A673 (cell line): Measurements from ENCODE around the gene SYNPO. TPM values are rescaled to one million over a fixed set of nuclear protein-coding genes. Genes with fewer than 3 reads are reported as not detected.

ENCODE experiments used
- BruUV-seq: library from RNA; stranded (reverse); fragments of 400-500 nt; replicated peaks from 2 replicates; lab custom pipeline; 2021; lab: Mats Ljungman, UMichigan
- CTCF ChIA-PET: fragments of 300-600 bp; sonication (Branson Sonifier 250); formaldehyde crosslinking; loops from one replicate; lab custom pipeline; 2022; ENCODE audit warnings: antibody characterized with exemption; lab: Charles Lee
- POLR2A ChIA-PET: fragments of 300-600 bp; sonication (Branson Sonifier 250); formaldehyde crosslinking; loops from one replicate; lab custom pipeline; 2022; ENCODE audit warnings: antibody characterized with exemption; ENCODE audit not compliant: low non-redundant PET; lab: Charles Lee
- DNase-seq: peaks from one replicate; pipeline ENCODE4 v3.0.0-alpha.2; 2015; ENCODE audit warnings: low spot score
- H3K27ac ChIP-seq: fragments of 200-600 bp; sonication (generic); 2 replicates; pipeline ENCODE4 v1.5.1; 2016; ENCODE audit warnings: mixed run types, low read depth, mild to moderate bottlenecking, mixed read lengths, antibody characterized with exemption, low read length; ENCODE audit not compliant: poor library complexity, severe bottlenecking
- H3K27me3 ChIP-seq: fragments of 200-600 bp; sonication (generic); replicated peaks from 2 replicates; pipeline ENCODE4 v1.6.1; 2017; ENCODE audit warnings: mixed run types, low read depth, mild to moderate bottlenecking, mixed read lengths, antibody characterized with exemption, low read length; ENCODE audit not compliant: insufficient read depth, poor library complexity
- H3K36me3 ChIP-seq: fragments of 200-600 bp; sonication (generic); 2 replicates; pipeline ENCODE4 v1.6.1; 2016; ENCODE audit warnings: mixed run types, mild to moderate bottlenecking, mixed read lengths, antibody characterized with exemption, low read length; ENCODE audit not compliant: insufficient read depth, poor library complexity, severe bottlenecking
- H3K4me1 ChIP-seq: fragments of 200-600 bp; sonication (generic); 2 replicates; pipeline ENCODE4 v1.6.1; 2017; ENCODE audit warnings: mixed run types, mild to moderate bottlenecking, mixed read lengths, antibody characterized with exemption, low read length; ENCODE audit not compliant: insufficient read depth, poor library complexity, severe bottlenecking
- H3K4me3 ChIP-seq: fragments of 200-600 bp; sonication (generic); 2 replicates; pipeline ENCODE4 v1.5.1; 2016; ENCODE audit warnings: low read depth, mixed run types, mild to moderate bottlenecking, mixed read lengths, low read length; ENCODE audit not compliant: poor library complexity, severe bottlenecking
- H3K9me3 ChIP-seq: fragments of 200-600 bp; sonication (generic); 2 replicates; pipeline ENCODE4 v1.6.1; 2016; ENCODE audit warnings: mixed run types, low read depth, mild to moderate bottlenecking, mixed read lengths, antibody characterized with exemption, low read length; ENCODE audit not compliant: poor library complexity, severe bottlenecking
- EZH2 ChIP-seq: fragments of 200-600 bp; sonication (generic); IDR thresholded peaks from 2 replicates; pipeline ENCODE4 v1.6.1; 2017; ENCODE audit warnings: borderline replicate concordance, low read depth, mild to moderate bottlenecking, mixed read lengths, antibody characterized with exemption, low read length; ENCODE audit not compliant: poor library complexity, severe bottlenecking
- intact Hi-C: fragments of 100-400 bp; cut with micrococcal nuclease; formaldehyde crosslinking; loops from one replicate; pipeline ENCODE4 v1.10.0; 2022; ENCODE audit not compliant: unreplicated experiment
- total RNA-seq: library from RNA; stranded (reverse); gene quantifications from 2 replicates; pipeline ENCODE4 v1.2.3, GENCODE V29; 2021
- TF ChIP-seq, protein P1 (sequence below): fragments of 300-800, 200-600 bp; sonication (generic); conservative IDR thresholded peaks from 2 replicates; pipeline ENCODE4 v1.5.1; 2017; ENCODE audit warnings: low read depth, mild to moderate bottlenecking, antibody characterized with exemption, low read length, moderate library complexity, mixed read lengths

SYNPO gene
- total RNA-seq, 1 experiment from 2014 or later = 7.6 TPM

DNA sequence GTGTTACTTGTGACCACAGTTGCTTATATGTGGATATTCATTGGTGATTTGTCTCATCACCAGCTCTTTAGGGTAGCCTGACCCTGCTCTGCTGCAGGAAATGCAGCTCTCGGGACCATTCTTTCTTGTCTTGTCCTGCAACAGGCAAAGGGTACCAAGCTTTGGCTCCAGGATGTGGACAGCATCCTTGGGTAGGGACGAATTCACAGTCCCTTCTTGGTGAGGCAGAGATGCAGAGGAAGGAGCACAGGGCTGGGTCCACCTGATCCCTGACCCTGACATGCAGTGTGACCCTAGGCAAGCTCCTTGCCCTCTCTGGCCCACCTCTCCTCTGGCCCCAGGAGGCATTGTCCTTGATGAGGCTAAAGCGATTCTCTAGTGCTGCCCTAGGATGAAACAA is 37.0 kb upstream of the SYNPO start:
- H3K9me3 ChIP-seq = no peaks in the 10 kb centered on the region
- peaks cover 24% of the 10 kb centered on the region for H3K4me1 ChIP-seq
- no peak overlapping the region for H3K27ac ChIP-seq
- no TSS peak for BruUV-seq
- intact Hi-C loops = no loop called here
- CTCF ChIA-PET = no interaction called here
- no peak for DNase-seq
- TF ChIP-seq, protein P1, sequence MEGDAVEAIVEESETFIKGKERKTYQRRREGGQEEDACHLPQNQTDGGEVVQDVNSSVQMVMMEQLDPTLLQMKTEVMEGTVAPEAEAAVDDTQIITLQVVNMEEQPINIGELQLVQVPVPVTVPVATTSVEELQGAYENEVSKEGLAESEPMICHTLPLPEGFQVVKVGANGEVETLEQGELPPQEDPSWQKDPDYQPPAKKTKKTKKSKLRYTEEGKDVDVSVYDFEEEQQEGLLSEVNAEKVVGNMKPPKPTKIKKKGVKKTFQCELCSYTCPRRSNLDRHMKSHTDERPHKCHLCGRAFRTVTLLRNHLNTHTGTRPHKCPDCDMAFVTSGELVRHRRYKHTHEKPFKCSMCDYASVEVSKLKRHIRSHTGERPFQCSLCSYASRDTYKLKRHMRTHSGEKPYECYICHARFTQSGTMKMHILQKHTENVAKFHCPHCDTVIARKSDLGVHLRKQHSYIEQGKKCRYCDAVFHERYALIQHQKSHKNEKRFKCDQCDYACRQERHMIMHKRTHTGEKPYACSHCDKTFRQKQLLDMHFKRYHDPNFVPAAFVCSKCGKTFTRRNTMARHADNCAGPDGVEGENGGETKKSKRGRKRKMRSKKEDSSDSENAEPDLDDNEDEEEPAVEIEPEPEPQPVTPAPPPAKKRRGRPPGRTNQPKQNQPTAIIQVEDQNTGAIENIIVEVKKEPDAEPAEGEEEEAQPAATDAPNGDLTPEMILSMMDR = no peak
- TF ChIP-seq EZH2 = no peak
- no peaks in the 10 kb centered on the region for H3K36me3 ChIP-seq
- POLR2A ChIA-PET = no interaction called here
- no peaks in the 10 kb centered on the region for H3K27me3 ChIP-seq
- H3K4me3 ChIP-seq = no peak overlapping the region

GRCh38 chr5:150604010-150604409 is 36.5 kb upstream of the SYNPO start:
- intact Hi-C loops = no loop called here
- ChIA-PET POLR2A (no interaction called here), CTCF (no interaction called here)
- Histone ChIP-seq H3K4me3 (no peak overlapping the region), H3K36me3 (no peaks in the 10 kb centered on the region), H3K27me3 (no peaks in the 10 kb centered on the region), H3K9me3 (no peaks in the 10 kb centered on the region), H3K4me1 (peaks cover 24% of the 10 kb centered on the region), H3K27ac (no peak overlapping the region)
- no peak for DNase-seq
- TF ChIP-seq EZH2 = no peak
- TF ChIP-seq, protein P1 = no peak
- BruUV-seq = no TSS peak

- intact Hi-C loops = no loop called here
- Histone ChIP-seq H3K36me3 (no peaks in the 10 kb centered on the region), H3K27ac (no peak overlapping the region), H3K4me3 (no peak overlapping the region), H3K4me1 (peaks cover 17% of the 10 kb centered on the region), H3K27me3 (no peaks in the 10 kb centered on the region), H3K9me3 (no peaks in the 10 kb centered on the region)
- POLR2A ChIA-PET = no interaction called here
- no TSS peak for BruUV-seq
- CTCF ChIA-PET = no interaction called here
- no peak for DNase-seq
- TF ChIP-seq, protein P1 = no peak
- TF ChIP-seq EZH2 = no peak
These were observed 35.5 kb upstream of the SYNPO start for GRCh38 chr5:150604894-150605440.
